ENCODE results near the gene GOLGA7B. TPM values are rescaled to one million over a fixed set of nuclear protein-coding genes. Genes with fewer than 3 reads are reported as not detected.

The GOLGA7B gene
- total RNA-seq, 2 experiments from 2014 or later: 0.92 to 1.1 TPM

- Mint-ChIP-seq H3K36me3 (ENCODE audit: low read depth) (no peaks in the 10 kb centered on the region), H3K27ac (no peak overlapping the region), H3K4me3 (no peak overlapping the region), H3K4me1 (ENCODE audit: low read depth) (peaks cover 9% of the 10 kb centered on the region), H3K27me3 (peaks cover 4% of the 10 kb centered on the region), H3K9me3 (no peaks in the 10 kb centered on the region)
- no peak for DNase-seq
- CTCF ChIA-PET: interaction anchor here (0.6 to 2.3 kb wide), 2 partner anchors 17 to 94 kb away, joined by 3 to 7 read pairs; no protein-coding TSS in a partner anchor
- POLR2A ChIA-PET: no interaction called here
- no peak for ATAC-seq
- intact Hi-C loops (cut with micrococcal nuclease): no loop called here
- no peak for TF ChIP-seq CTCF (IDR thresholded peaks at IDR 0.05)
Measured at GRCh38 chr10:97886286-97886685, 36.6 kb downstream of the GOLGA7B start.

GRCh38 chr10:97887399-97887798 is 37.8 kb downstream of the GOLGA7B start:
- ChIA-PET POLR2A (no interaction called here), CTCF (interaction anchor here (1.1 to 2.3 kb wide), 2 partner anchors 11 to 18 kb away, joined by 3 to 7 read pairs; no protein-coding TSS in a partner anchor)
- Mint-ChIP-seq H3K27me3 (peaks cover 4% of the 10 kb centered on the region), H3K9me3 (no peaks in the 10 kb centered on the region), H3K4me3 (no peak overlapping the region), H3K36me3 (ENCODE audit: low read depth) (no peaks in the 10 kb centered on the region), H3K4me1 (ENCODE audit: low read depth) (peaks cover 9% of the 10 kb centered on the region), H3K27ac (no peak overlapping the region)
- no peak for TF ChIP-seq CTCF (IDR thresholded peaks at IDR 0.05)
- no peak for ATAC-seq
- intact Hi-C loops (cut with micrococcal nuclease): no loop called here
- DNase-seq: no peak

- DNase-seq: no peak
- Mint-ChIP-seq H3K27ac (no peak overlapping the region), H3K36me3 (ENCODE audit: low read depth) (no peaks in the 10 kb centered on the region), H3K4me3 (no peak overlapping the region), H3K9me3 (no peaks in the 10 kb centered on the region), H3K27me3 (peaks cover 4% of the 10 kb centered on the region), H3K4me1 (ENCODE audit: low read depth) (peaks cover 7% of the 10 kb centered on the region)
- intact Hi-C loops (cut with micrococcal nuclease): no loop called here
- POLR2A ChIA-PET: interaction anchor here (0.6 kb wide), 1 partner anchor 122 kb away, joined by 3 read pairs; no protein-coding TSS in a partner anchor
- CTCF ChIA-PET: interaction anchor here (1.0 to 2.3 kb wide), 3 partner anchors 12 to 27 kb away, joined by 3 to 7 read pairs (median 3); no protein-coding TSS in a partner anchor
- no peak for ATAC-seq
- TF ChIP-seq CTCF (IDR thresholded peaks at IDR 0.05): no peak
Measured at GRCh38 chr10:97888134-97888533, 38.5 kb downstream of the GOLGA7B start.

GRCh38 chr10:97888641-97889262 is 39.1 kb downstream of the GOLGA7B start:
- CTCF ChIA-PET: interaction anchor here (0.8 to 2.3 kb wide), 4 partner anchors 12 to 152 kb away, joined by 3 to 7 read pairs (median 3); no protein-coding TSS in a partner anchor
- H3K27ac Mint-ChIP-seq: no peak overlapping the region
- H3K27me3 Mint-ChIP-seq: peaks cover 4% of the 10 kb centered on the region
- POLR2A ChIA-PET: interaction anchor here (0.6 kb wide), 1 partner anchor 122 kb away, joined by 3 read pairs; no protein-coding TSS in a partner anchor
- no peaks in the 10 kb centered on the region for H3K9me3 Mint-ChIP-seq
- no peak overlapping the region for H3K4me3 Mint-ChIP-seq
- H3K4me1 Mint-ChIP-seq (ENCODE audit: low read depth): peaks cover 7% of the 10 kb centered on the region
- no peak for TF ChIP-seq CTCF (IDR thresholded peaks at IDR 0.05)
- DNase-seq: peak; percentile 64
- intact Hi-C loops (cut with micrococcal nuclease): no loop called here
- ATAC-seq: peak; percentile 63
- H3K36me3 Mint-ChIP-seq (ENCODE audit: low read depth): no peaks in the 10 kb centered on the region
